Esophagus muscularis mucosa (tissue), 4 donors: ENCODE measurements around the gene TPTE.

Source experiments
- EP300 ChIP-seq: sonication (generic); formaldehyde crosslinking; IDR thresholded peaks from one replicate; pipeline ENCODE4 v1.6.1; 2017; ENCODE audit warnings: antibody characterized with exemption
- POLR2A ChIP-seq: fragments of 450-650 bp; IDR thresholded peaks from one replicate; pipeline ENCODE4 v1.6.1; 2017; ENCODE audit warnings: antibody characterized with exemption, moderate library complexity, mild to moderate bottlenecking, low read depth
- POLR2AphosphoS5 ChIP-seq, 2 donors: sonication (generic); formaldehyde crosslinking; IDR thresholded peaks; one replicate each; pipeline ENCODE4 v1.6.1; 2017; ENCODE audit warnings: antibody characterized with exemption in 2 of 2
- TF ChIP-seq, protein P1 (sequence below), 3 experiments: fragments of 200-600 bp in 2 of 3; fragments of 450-650 bp in 1 of 3; sonication (generic) in 2 of 3; IDR thresholded peaks; one replicate each; pipeline ENCODE4 v1.5.1; 2017 to 2019; ENCODE audit warnings: antibody characterized with exemption in 3 of 3, mild to moderate bottlenecking in 2 of 3, moderate library complexity in 1 of 3

DNA sequence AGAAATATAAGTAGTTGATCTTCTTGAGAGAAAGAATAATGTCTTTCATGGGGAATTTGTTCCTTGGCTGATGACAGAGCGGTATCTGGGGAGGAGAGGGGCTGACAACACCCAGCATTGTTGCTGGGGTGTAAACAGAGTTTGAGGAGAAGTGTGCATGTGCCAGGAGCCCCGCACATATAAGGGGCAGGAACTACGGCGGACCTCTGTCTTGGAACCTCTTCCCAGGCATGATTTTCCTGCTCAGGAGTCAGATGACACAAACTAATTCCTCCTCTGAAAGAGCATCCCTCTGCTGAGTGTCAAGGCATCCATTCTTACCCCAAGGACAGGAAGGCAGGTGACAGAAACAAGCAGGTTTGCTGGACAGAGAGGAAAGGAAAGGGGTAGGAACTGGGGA lies 119.1 kb downstream of the TPTE start:
- TF ChIP-seq EP300 (no peak), POLR2A (no peak), POLR2AphosphoS5 (IDR thresholded peaks at IDR 0.05) (no peak)
- TF ChIP-seq, protein P1, sequence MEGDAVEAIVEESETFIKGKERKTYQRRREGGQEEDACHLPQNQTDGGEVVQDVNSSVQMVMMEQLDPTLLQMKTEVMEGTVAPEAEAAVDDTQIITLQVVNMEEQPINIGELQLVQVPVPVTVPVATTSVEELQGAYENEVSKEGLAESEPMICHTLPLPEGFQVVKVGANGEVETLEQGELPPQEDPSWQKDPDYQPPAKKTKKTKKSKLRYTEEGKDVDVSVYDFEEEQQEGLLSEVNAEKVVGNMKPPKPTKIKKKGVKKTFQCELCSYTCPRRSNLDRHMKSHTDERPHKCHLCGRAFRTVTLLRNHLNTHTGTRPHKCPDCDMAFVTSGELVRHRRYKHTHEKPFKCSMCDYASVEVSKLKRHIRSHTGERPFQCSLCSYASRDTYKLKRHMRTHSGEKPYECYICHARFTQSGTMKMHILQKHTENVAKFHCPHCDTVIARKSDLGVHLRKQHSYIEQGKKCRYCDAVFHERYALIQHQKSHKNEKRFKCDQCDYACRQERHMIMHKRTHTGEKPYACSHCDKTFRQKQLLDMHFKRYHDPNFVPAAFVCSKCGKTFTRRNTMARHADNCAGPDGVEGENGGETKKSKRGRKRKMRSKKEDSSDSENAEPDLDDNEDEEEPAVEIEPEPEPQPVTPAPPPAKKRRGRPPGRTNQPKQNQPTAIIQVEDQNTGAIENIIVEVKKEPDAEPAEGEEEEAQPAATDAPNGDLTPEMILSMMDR (IDR thresholded peaks at IDR 0.05), result no peak
